ENCODE data around the gene NSUN4.

- TF ChIP-seq POLR2AphosphoS5 (IDR thresholded peaks at IDR 0.05) (no peak), CTCF (IDR thresholded peaks at IDR 0.05) (no peak), POLR2A (IDR thresholded peaks at IDR 0.05) (no peak)
These were observed 69.8 kb downstream of the NSUN4 start for GRCh38 chr1:46410156-46411009.
